ENCODE data around the gene GALNT10.

DNA sequence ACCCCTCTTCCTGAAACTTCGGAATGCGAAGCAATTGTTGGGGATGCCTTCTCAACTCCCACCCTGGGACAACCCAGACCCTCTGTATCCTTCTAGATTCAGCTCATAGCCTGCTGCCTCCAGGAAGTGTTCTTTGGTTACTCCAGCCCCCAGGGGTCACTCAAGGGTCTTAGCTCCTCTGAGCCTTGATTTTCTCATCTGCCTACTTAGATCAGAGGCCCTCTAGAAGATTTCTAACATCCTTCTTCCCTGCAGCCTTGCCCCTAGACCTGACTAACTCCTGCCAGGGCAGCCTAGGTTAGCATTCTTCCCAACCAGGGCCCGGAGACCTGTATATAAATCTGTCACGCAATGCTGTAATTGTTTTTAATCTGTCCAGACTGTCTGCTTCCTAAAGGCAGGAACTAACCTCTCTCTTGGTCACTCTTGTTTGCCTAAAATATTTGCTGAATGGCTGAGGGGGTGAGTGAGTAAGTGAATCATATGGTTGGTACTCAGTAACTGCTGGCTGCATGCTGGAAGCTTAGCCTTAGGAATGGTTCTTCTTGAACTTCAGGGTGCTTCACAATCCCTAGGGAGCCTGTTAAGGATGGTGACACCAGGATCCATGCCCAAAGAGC, 8.2 kb downstream of the GALNT10 start:
- TF ChIP-seq, protein P1, sequence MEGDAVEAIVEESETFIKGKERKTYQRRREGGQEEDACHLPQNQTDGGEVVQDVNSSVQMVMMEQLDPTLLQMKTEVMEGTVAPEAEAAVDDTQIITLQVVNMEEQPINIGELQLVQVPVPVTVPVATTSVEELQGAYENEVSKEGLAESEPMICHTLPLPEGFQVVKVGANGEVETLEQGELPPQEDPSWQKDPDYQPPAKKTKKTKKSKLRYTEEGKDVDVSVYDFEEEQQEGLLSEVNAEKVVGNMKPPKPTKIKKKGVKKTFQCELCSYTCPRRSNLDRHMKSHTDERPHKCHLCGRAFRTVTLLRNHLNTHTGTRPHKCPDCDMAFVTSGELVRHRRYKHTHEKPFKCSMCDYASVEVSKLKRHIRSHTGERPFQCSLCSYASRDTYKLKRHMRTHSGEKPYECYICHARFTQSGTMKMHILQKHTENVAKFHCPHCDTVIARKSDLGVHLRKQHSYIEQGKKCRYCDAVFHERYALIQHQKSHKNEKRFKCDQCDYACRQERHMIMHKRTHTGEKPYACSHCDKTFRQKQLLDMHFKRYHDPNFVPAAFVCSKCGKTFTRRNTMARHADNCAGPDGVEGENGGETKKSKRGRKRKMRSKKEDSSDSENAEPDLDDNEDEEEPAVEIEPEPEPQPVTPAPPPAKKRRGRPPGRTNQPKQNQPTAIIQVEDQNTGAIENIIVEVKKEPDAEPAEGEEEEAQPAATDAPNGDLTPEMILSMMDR (IDR thresholded peaks at IDR 0.05; ENCODE audit: insufficient read depth, low read length), result no peak
- TF ChIP-seq SPI1 (IDR thresholded peaks at IDR 0.05; ENCODE audit: borderline replicate concordance, low read depth) (no peak), POLR2AphosphoS5 (IDR thresholded peaks at IDR 0.05; ENCODE audit: low read depth) (no peak)

All from HL-60 (cell line).